Endothelial cell of umbilical vein (primary cell): ENCODE data around the gene DDX4. TPM values are rescaled to one million over a fixed set of nuclear protein-coding genes. Genes with fewer than 3 reads are reported as not detected.

Experiments
- BruUV-seq: library from RNA; stranded (reverse); fragments of 400-500 nt; replicated peaks from 2 replicates; lab custom pipeline; 2021; lab: Mats Ljungman, UMichigan
- CTCF ChIA-PET: fragments of 300-600, 350-600 bp; sonication (Branson Sonifier 250); formaldehyde crosslinking; loops from one replicate; lab custom pipeline; 2021; ENCODE audit warnings: antibody characterized with exemption, inconsistent platforms; lab: Charles Lee
- POLR2A ChIA-PET: fragments of 300-600, 350-600 bp; sonication (Branson Sonifier 250); formaldehyde crosslinking; loops from one replicate; lab custom pipeline; 2021; ENCODE audit warnings: antibody characterized with exemption, inconsistent platforms; lab: Charles Lee
- DNase-seq: peaks from one replicate; pipeline ENCODE4 v3.0.0-alpha.2; 2011; ENCODE audit warnings: low read depth, low spot score
- FAIRE-seq: peaks from 2 replicates; lab custom pipeline; 2011; peaks lifted over from hg19 to GRCh38; lab: Jason Lieb, UNC
- H2AFZ ChIP-seq: 2 replicates; pipeline ENCODE4 v1.6.0; 2012; ENCODE audit warnings: low read depth, low read length, control low read depth, inconsistent platforms
- H3K27ac ChIP-seq: 2 replicates; pipeline ENCODE4 v1.5.1; 2011; ENCODE audit warnings: low read depth, mild to moderate bottlenecking, control low read depth, low read length, moderate library complexity; ENCODE audit not compliant: insufficient read depth
- H3K27me3 ChIP-seq, 2 experiments: 2 replicates each; pipeline versions ENCODE4 v1.6.0 to v1.6.1; 2011; ENCODE audit warnings: low read length in 2 of 2, mixed read lengths in 1 of 2; ENCODE audit not compliant: control insufficient read depth in 2 of 2, insufficient read depth in 2 of 2
- H3K36me3 ChIP-seq, 2 experiments: 2 replicates in 1 of 2; 3 replicates in 1 of 2; pipeline ENCODE4 v1.5.1; 2011; ENCODE audit warnings: low read length in 2 of 2, mild to moderate bottlenecking in 1 of 2, moderate library complexity in 1 of 2; ENCODE audit not compliant: control insufficient read depth in 2 of 2, insufficient read depth in 2 of 2; ENCODE audit errors: extremely low read depth in 1 of 2
- H3K4me1 ChIP-seq: 3 replicates; pipeline ENCODE4 v1.5.1; 2011; ENCODE audit warnings: mild to moderate bottlenecking, low read length; ENCODE audit not compliant: control insufficient read depth, insufficient read depth; ENCODE audit errors: extremely low read depth
- H3K4me2 ChIP-seq: 2 replicates; pipeline ENCODE4 v1.6.1; 2011; ENCODE audit warnings: low read length, control low read depth, mixed read lengths; ENCODE audit not compliant: insufficient read depth
- H3K4me3 ChIP-seq, 3 experiments: fragments of 200-600 bp in 1 of 3; sonication (generic), shearing (Covaris generic) in 1 of 3; replicated peaks in 1 of 3; 2 replicates each; pipeline ENCODE4 v1.5.1; 2011 to 2016; ENCODE audit warnings: control low read depth in 3 of 3, low read length in 3 of 3, mild to moderate bottlenecking in 2 of 3, inconsistent platforms in 1 of 3, low read depth in 1 of 3, moderate library complexity in 1 of 3; ENCODE audit not compliant: insufficient read depth in 1 of 3
- H3K79me2 ChIP-seq: 2 replicates; pipeline ENCODE4 v1.6.0; 2012; ENCODE audit warnings: low read length, inconsistent platforms; ENCODE audit not compliant: control insufficient read depth, insufficient read depth
- H3K9ac ChIP-seq: replicated peaks from 2 replicates; pipeline ENCODE3; 2011; ENCODE audit warnings: low read length, control low read depth; ENCODE audit not compliant: insufficient read depth; ENCODE audit errors: extremely low read depth
- H3K9me1 ChIP-seq: replicated peaks from 3 replicates; pipeline ENCODE4 v1.6.0; 2011; ENCODE audit warnings: mild to moderate bottlenecking, low read length; ENCODE audit not compliant: control insufficient read depth, insufficient read depth; ENCODE audit errors: extremely low read depth
- H3K9me3 ChIP-seq: replicated peaks from 2 replicates; pipeline ENCODE4 v1.5.1; 2012; ENCODE audit warnings: low read length, inconsistent platforms; ENCODE audit not compliant: control insufficient read depth, insufficient read depth
- H4K20me1 ChIP-seq: replicated peaks from 2 replicates; pipeline ENCODE3; 2011; ENCODE audit warnings: mild to moderate bottlenecking, low read length; ENCODE audit not compliant: control insufficient read depth, insufficient read depth; ENCODE audit errors: extremely low read depth
- CTCF ChIP-seq, 2 donors: IDR thresholded peaks; 1 replicate in 1 of 2; 2 replicates in 1 of 2; pipeline ENCODE4 v1.5.1; 2011; ENCODE audit warnings: low read length in 2 of 2, mild to moderate bottlenecking in 2 of 2, moderate library complexity in 2 of 2, control low read depth in 1 of 2, inconsistent platforms in 1 of 2, low read depth in 1 of 2; ENCODE audit not compliant: insufficient read depth in 1 of 2; ENCODE audit errors: extremely low read depth in 1 of 2
- EZH2 ChIP-seq: IDR thresholded peaks from 2 replicates; pipeline ENCODE4 v1.6.1; 2012; ENCODE audit warnings: borderline replicate concordance, low read depth, mild to moderate bottlenecking, moderate library complexity, low read length, inconsistent platforms; ENCODE audit not compliant: severe bottlenecking
- FOS ChIP-seq: IDR thresholded peaks from 2 replicates; pipeline ENCODE4 v1.6.1; 2011; ENCODE audit warnings: mild to moderate bottlenecking, low read length, moderate library complexity, borderline replicate concordance; ENCODE audit not compliant: insufficient read depth
- GATA2 ChIP-seq: IDR thresholded peaks from 2 replicates; pipeline ENCODE4 v1.7.0; 2011; ENCODE audit warnings: low read depth, mild to moderate bottlenecking, moderate library complexity, mixed read lengths, low read length; ENCODE audit not compliant: insufficient read length, insufficient read depth
- JUN ChIP-seq: IDR thresholded peaks from 2 replicates; pipeline ENCODE4 v1.6.1; 2011; ENCODE audit warnings: borderline replicate concordance, low read depth; ENCODE audit not compliant: insufficient read length, insufficient read depth
- MAX ChIP-seq: IDR thresholded peaks from 2 replicates; pipeline ENCODE4 v1.6.1; 2011; ENCODE audit not compliant: insufficient read depth, insufficient read length
- MYC ChIP-seq: IDR thresholded peaks from one replicate; pipeline ENCODE4 v1.6.1; 2011; ENCODE audit warnings: mild to moderate bottlenecking, low read depth, low read length
- POLR2A ChIP-seq: IDR thresholded peaks from 2 replicates; pipeline ENCODE4 v1.6.1; 2012; ENCODE audit warnings: low read depth, mild to moderate bottlenecking, control low read depth, low read length
- POLR2AphosphoS5 ChIP-seq: IDR thresholded peaks from 2 replicates; pipeline ENCODE4 v1.6.1; 2012; ENCODE audit warnings: low read depth, mild to moderate bottlenecking, control low read depth, low read length, moderate library complexity; ENCODE audit not compliant: insufficient read depth
- dilution Hi-C: fragments of 300-500 bp; cut with MboI; formaldehyde crosslinking; loops from one replicate; pipeline ENCODE4 v1.15.0; 2019; ENCODE audit warnings: low sequenced_read_pairs; ENCODE audit not compliant: extremely low pct_ligation_motif_present
- intact Hi-C: fragments of 100-400 bp; cut with micrococcal nuclease; formaldehyde crosslinking; loops from one replicate; pipeline ENCODE4 v1.10.0; 2022
- polyA plus RNA-seq, 4 experiments: library from polyadenylated mRNA; depleted of rRNA in 3 of 4; stranded (reverse) in 3 of 4; unstranded in 1 of 4; fragments of >200 nt; gene quantifications; 2 replicates each; pipeline versions ENCODE4 v1.2.1 to v1.2.3, GENCODE V29; 2011 to 2012; ENCODE audit warnings: missing spikeins in 1 of 4
- total RNA-seq: library from RNA; stranded (reverse); gene quantifications from 2 replicates; pipeline ENCODE4 v1.2.3, GENCODE V29; 2021

Gene DDX4
- total and polyA plus RNA-seq, 2 donors (not counting 3 experiments of a cell fraction or from before 2014, with no cell fraction given), result not detected

- DNase-seq (no peak), FAIRE-seq (no peak)
- Histone ChIP-seq H3K9me3 (no peaks in the 10 kb centered on the region), H3K4me3 (no peak overlapping the region), H3K79me2 (no peaks in the 10 kb centered on the region), H3K4me1 (peaks cover 10% of the 10 kb centered on the region), H3K36me3 (no peaks in the 10 kb centered on the region), H3K27me3 (no peaks in the 10 kb centered on the region), H3K9ac (no peak overlapping the region), H3K27ac (no peak overlapping the region), H3K4me2 (no peak overlapping the region), H3K9me1 (no peaks in the 10 kb centered on the region), H2AFZ (no peak overlapping the region), H4K20me1 (no peaks in the 10 kb centered on the region)
- ChIA-PET POLR2A (no interaction called here), CTCF (no interaction called here)
- dilution Hi-C loops (no loop called here), intact Hi-C loops (no loop called here)
- BruUV-seq, result no TSS peak
- TF ChIP-seq POLR2AphosphoS5 (no peak), JUN (no peak), EZH2 (no peak), MAX (no peak), GATA2 (no peak), FOS (no peak), CTCF (IDR thresholded peaks at IDR 0.05; ENCODE audit: extremely low read depth in 1 of 2, insufficient read depth in 1 of 2, low read depth in 1 of 2, low read length in 2 of 2) (no peak), MYC (no peak), POLR2A (no peak)
Observed at GRCh38 chr5:55860709-55861108, 122.8 kb downstream of the DDX4 start.
